ENCODE results near the gene SPACA1. TPM values are rescaled to one million over a fixed set of nuclear protein-coding genes. Genes with fewer than 3 reads are reported as not detected.

The SPACA1 gene
- total RNA-seq, 4 donors from 2014 or later, result not detected

DNA sequence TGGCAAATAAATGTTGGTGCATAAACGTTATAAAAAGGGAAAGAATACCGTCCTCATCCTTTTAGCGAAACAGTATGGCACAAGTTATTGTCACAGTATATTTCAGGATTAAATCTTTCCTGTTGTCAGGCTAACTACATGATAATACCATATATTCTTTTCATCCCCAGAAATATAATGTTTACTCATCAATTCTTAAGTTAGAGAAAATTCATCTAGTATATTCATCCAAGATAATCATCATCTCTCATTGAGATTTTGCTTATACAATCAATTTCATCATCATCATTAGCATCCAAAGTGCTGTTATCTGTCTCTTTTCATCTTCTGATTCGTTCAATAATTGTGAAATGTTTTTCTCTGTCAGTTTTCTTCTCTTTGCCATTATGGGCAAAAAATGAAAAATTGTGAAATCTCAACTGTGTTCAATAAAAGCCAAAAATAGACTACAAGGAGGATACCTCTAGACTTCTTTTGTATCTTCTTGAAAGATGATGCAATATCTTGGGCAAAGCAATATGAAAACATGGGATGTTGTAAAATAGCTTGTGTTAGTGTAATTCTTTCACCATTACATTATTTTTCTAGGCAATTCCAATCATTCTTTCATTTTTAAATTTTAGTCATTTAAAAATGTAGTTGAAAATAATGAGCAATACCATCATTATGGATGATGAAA lies 2.6 kb downstream of the SPACA1 start:
- Histone ChIP-seq H3K27ac (no peak overlapping the region), H3K4me1 (no peaks in the 10 kb centered on the region), H3K9me3 (no peaks in the 10 kb centered on the region), H3K27me3 (no peaks in the 10 kb centered on the region), H3K4me3 (no peak overlapping the region), H3K36me3 (no peaks in the 10 kb centered on the region)
- intact Hi-C loops (cut with DNase I; ENCODE audit: low total_unique reads), result no loop called here
- no peak for TF ChIP-seq POLR2A (IDR thresholded peaks at IDR 0.05)
- TF ChIP-seq, protein P1, sequence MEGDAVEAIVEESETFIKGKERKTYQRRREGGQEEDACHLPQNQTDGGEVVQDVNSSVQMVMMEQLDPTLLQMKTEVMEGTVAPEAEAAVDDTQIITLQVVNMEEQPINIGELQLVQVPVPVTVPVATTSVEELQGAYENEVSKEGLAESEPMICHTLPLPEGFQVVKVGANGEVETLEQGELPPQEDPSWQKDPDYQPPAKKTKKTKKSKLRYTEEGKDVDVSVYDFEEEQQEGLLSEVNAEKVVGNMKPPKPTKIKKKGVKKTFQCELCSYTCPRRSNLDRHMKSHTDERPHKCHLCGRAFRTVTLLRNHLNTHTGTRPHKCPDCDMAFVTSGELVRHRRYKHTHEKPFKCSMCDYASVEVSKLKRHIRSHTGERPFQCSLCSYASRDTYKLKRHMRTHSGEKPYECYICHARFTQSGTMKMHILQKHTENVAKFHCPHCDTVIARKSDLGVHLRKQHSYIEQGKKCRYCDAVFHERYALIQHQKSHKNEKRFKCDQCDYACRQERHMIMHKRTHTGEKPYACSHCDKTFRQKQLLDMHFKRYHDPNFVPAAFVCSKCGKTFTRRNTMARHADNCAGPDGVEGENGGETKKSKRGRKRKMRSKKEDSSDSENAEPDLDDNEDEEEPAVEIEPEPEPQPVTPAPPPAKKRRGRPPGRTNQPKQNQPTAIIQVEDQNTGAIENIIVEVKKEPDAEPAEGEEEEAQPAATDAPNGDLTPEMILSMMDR (IDR thresholded peaks at IDR 0.05), result no peak
- no peak for DNase-seq

DNA sequence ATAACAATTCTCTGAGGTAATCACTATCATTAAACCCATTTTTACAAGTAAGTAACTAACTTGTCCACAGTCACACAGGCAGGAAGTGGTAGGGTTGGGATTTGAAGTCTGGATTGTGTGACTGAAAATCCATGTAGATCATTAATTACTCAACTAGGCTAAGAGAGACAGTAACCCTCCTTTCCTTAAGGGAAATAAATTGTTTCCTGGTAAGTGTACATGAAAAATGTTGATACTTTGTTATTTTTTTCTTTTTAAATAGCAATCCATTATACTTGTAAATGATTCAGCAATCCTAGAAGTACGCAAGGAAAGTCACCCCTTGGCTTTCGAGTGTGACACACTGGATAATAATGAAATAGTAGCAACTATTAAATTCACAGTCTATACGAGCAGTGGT lies 11.6 kb downstream of the SPACA1 start:
- intact Hi-C loops (cut with DNase I; ENCODE audit: low total_unique reads), result no loop called here
- no peaks in the 10 kb centered on the region for H3K4me1 ChIP-seq
- TF ChIP-seq POLR2A (IDR thresholded peaks at IDR 0.05), result no peak
- TF ChIP-seq, protein P1 (IDR thresholded peaks at IDR 0.05), result no peak
- H3K4me3 ChIP-seq, result no peak overlapping the region
- H3K27me3 ChIP-seq, result no peaks in the 10 kb centered on the region
- no peak overlapping the region for H3K27ac ChIP-seq
- no peak for DNase-seq
- no peaks in the 10 kb centered on the region for H3K36me3 ChIP-seq
- H3K9me3 ChIP-seq, result no peaks in the 10 kb centered on the region

DNA sequence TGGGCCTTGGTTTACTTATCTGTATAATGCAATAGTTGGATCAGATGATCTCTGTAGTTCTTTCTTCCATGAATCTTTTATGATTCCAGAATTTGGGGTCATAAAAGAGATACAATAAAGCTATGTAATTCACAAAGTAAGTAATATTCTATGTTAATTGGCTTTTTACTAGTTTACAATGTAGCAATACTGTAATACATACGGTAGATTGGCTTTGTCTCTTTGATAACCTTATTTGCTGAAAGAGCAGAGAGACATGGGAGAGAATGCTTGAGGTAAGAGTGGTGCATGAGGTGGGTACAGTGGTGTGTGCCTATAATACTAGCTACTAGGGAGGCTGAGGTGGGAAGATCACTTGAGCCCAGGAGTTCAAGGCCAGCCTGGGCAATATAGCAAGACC lies 14.7 kb downstream of the SPACA1 start:
- Histone ChIP-seq H3K9me3 (no peaks in the 10 kb centered on the region), H3K27me3 (no peaks in the 10 kb centered on the region), H3K4me1 (no peaks in the 10 kb centered on the region), H3K27ac (no peak overlapping the region), H3K36me3 (no peaks in the 10 kb centered on the region), H3K4me3 (no peak overlapping the region)
- DNase-seq, result no peak
- TF ChIP-seq, protein P1 (IDR thresholded peaks at IDR 0.05), result no peak
- TF ChIP-seq POLR2A (IDR thresholded peaks at IDR 0.05), result no peak
- intact Hi-C loops (cut with DNase I; ENCODE audit: low total_unique reads), result no loop called here

DNA sequence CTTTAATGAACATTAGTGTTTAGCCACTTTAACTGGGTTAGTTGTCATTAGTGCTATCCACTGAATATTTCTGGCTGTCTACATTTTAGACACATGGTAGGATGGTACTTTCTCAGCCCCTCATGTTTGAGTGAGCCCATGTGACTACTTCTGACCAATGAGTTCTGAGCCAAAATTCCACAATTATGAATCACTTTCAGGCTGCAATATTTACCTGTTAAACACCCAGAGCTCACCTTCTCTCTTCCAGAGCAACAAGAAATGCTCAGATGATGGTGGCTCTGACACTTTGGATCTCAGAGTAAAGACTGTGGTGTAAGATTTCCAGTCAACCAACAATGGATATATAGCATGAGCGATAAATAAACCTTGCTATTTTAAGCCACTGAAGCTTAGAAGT lies 24.8 kb downstream of the SPACA1 start:
- no peak for DNase-seq
- intact Hi-C loops (cut with DNase I; ENCODE audit: low total_unique reads), result no loop called here
- H3K4me3 ChIP-seq, result no peak overlapping the region
- H3K9me3 ChIP-seq, result no peaks in the 10 kb centered on the region
- H3K36me3 ChIP-seq, result no peaks in the 10 kb centered on the region
- no peaks in the 10 kb centered on the region for H3K27me3 ChIP-seq
- no peak overlapping the region for H3K27ac ChIP-seq
- no peaks in the 10 kb centered on the region for H3K4me1 ChIP-seq
- no peak for TF ChIP-seq POLR2A (IDR thresholded peaks at IDR 0.05)
- TF ChIP-seq, protein P1 (IDR thresholded peaks at IDR 0.05), result no peak

DNA sequence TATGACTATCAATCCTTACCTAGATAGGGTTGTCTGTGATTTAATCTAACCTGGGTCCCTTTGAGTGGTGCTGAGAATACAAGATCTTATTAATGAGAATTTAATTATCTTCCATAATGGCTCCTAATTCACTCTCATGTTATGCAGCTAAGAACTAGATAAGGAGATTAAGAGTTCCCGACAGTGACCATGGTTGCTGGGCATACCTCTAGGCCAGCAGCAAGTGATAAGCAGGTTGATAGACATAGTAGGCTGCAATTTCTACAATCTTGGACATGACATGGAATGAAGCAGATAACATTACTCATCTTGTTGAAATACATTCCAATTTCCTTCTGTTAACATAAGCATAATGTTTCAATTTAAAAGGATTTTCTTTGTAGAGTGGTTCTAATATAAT lies 27.1 kb downstream of the SPACA1 start:
- Histone ChIP-seq H3K4me3 (no peak overlapping the region), H3K27ac (no peak overlapping the region), H3K27me3 (no peaks in the 10 kb centered on the region), H3K36me3 (no peaks in the 10 kb centered on the region), H3K4me1 (no peaks in the 10 kb centered on the region), H3K9me3 (no peaks in the 10 kb centered on the region)
- TF ChIP-seq POLR2A (IDR thresholded peaks at IDR 0.05), result no peak
- TF ChIP-seq, protein P1 (IDR thresholded peaks at IDR 0.05), result no peak
- DNase-seq, result no peak
- intact Hi-C loops (cut with DNase I; ENCODE audit: low total_unique reads), result no loop called here
